Femur (tissue), 1 donor: Measurements from ENCODE around the gene AGPS.
"Not testable (repeated sequence)": the region's sequence is repeated elsewhere in the genome, so short reads cannot be mapped to it uniquely, and the experiment has no call there.

Experiments
- DNase-seq: peaks from one replicate; pipeline ENCODE4 v3.0.0-alpha.2; 2017

AGPS gene

DNA sequence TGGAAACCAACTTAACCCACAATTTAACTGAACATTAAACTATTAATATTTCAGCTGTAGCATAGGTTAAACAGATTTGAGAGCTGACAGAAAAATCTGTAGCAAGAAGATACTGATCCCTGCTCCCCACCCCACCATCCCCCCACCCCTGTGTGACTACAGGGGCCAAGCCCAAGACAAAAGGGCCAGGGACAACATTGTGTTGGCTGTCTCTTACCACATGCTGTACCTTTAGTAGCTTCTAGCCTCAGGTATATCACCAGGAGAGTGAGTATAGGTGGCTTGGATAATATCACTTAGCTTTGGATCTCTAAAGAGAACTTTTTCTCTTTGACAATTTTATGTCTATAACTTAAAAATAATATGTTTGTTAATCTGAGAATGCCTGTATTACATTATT lies 140.7 kb downstream of the AGPS start:
- DNase-seq: no peak

GRCh38 chr2:177535000-177535399 lies 142.4 kb downstream of the AGPS start:
- no peak for DNase-seq

GRCh38 chr2:177535958-177536504 lies 143.5 kb downstream of the AGPS start:
- no peak for DNase-seq

GRCh38 chr2:177537213-177537612 lies 144.6 kb downstream of the AGPS start:
- no peak for DNase-seq

GRCh38 chr2:177537636-177538035 lies 145.1 kb downstream of the AGPS start:
- DNase-seq: no peak

DNA sequence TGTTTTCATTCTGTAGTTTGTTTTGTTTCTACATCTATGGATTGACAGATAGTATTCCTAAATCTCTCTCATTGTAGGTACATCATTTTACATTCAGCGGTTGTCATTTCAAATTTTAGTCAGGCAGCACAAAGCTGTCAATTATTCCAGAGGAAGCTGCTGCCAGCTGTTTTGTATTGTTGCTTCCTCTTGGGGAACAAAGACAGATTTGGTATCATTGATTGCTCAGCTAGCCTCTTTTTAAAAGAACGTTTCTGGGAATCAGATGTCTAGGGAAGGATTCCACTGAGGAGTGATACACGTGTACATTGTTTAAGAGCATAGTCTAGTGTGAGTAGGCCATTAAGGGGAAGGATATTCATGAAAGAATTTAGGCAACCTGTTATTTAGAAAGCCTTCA lies 145.8 kb downstream of the AGPS start:
- no peak for DNase-seq

DNA sequence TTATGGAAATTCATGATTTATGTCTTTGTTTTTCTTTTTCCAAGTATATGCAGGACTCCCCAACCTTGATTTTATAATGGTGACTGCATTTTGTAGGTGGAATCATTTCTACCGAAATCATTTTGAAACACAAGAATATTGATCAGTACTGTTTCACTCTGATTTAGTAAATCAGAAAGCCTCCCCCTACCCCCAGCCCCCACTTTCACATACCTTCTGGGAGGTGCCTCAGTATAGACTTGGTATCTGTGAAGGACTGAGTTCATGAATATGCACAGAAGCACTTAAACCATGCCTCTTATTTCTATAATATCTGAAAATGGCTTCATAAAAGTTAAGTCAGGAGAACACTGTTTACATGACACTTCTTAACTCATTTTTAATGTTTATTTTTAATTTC lies 147.7 kb downstream of the AGPS start:
- no peak for DNase-seq

DNA sequence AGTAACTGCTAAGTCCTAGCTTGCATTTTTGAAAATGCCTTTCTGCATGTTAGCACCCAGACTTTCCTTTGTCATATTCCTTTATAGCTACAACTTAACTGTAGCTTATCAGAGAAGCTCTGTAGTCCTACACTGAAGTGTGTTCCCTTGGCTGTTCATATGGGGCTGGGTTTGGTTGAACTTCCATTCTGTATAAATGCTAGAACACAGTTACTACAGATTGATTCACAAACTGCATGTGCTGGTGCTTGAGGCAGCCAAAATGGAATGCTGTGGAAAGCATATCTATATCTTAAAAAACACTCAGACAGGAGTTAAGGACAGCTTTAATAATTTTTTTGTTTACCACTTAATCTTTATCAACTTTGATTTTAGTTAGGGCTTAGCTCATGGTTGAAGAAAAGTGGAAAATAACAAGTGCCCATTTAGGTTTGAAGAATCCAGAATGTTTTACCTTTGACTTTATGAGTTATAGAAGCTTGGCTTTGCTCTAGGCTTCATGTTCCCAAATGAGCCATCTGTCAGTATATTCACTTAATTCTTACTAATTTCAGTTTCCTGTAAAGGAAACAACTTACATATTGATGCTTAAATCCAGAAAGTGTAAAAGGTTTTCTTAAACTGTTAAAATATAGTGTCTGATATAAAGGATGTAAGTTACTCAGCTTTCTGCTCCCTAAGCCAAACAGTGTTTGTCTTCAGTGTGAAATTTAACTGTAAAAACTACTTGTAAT lies 148.9 kb downstream of the AGPS start:
- DNase-seq: no peak

DNA sequence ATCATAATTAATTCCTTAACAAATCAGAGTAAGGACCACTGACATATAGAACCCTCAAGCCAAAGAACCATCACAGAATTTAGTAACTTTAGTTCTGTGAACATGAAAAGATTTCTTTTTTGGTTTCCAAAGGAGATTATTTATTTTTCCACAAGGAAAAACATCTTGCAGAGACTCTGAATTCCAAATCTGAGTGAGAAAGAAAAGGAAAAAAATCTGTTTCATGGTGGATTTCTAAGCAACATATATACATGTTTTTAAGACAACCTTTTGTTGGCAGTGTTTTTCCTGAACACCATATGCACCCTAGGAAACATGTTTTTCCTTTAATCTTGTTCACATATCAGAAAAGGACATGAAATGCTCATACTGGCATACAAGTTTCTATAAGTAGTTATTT lies 149.8 kb downstream of the AGPS start:
- no peak for DNase-seq

DNA sequence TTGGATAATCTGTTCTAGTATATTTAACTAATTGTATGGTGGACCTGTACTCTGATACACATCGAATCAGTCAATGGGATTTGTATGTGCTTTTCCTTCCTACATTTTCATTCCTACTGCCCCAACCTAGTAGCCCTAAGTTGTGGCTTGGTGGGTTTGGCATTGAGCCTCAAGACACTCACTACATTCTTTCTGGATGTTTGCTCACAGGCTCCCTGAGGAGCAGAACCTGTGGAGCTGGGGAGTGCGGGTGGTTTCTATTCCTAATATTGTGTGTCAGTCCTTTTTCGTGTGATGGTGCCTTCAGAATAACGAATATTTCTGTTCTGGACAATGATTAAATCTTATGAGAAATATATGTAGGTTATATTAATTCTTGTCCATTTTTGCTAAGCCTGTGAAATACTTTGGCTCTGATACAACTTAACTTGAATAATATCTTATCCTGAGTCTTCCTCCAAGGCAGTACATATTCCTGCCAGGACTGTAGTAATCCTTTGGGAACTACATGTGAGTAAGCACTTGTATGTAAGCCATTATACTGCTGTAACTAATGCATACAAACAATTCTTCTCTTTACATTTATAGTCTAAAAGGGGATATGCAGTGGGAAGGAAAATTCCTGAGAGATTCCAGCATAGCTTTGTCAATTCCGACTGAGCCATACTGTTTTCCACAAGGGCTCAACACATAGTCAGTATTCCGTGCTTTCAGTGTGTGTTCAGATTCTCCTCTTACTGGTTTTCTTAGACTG lies 150.6 kb downstream of the AGPS start:
- DNase-seq: peak; percentile 66

DNA sequence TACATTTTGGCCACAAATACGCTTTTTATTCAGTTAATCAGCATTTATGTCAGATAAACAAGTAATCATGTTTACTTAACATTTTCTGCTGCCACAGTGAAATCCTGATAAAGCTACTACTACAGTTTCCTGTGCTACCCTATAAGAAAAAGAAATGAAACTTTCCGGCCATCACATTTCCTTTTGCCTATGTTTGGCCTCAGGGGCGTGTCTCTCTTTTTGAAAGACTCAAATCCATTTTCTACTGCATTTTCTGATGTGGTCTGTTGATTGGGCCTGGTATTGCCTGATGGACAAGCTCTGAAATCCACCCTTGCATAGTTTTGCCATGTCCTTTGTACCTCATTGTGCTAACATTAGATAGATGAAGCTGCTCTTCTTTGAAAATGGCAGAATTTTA lies 152.6 kb downstream of the AGPS start:
- no peak for DNase-seq

GRCh38 chr2:177545981-177546585 lies 153.5 kb downstream of the AGPS start:
- no peak for DNase-seq

- DNase-seq: no peak
Measured at GRCh38 chr2:177547122-177547521, 154.5 kb downstream of the AGPS start.

DNA sequence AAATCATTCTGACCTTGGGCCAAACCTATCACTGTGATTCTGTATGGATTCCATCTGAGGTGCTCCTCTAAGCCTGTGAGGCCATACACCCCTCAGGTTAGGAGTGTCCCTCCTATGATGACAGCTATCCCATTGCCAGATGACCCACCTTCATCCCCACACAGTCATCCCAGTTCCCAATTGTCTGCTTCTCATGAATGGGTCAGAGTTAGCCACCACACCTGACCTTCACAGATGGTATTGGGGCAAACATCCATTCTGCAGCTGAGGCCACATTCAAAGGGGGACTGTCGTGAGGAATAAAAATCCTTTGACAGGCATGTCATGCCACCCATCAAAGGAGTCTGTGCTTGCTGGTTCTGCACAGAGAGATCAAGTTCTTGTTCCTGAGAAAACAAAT lies 155.2 kb downstream of the AGPS start:
- no peak for DNase-seq

GRCh38 chr2:177548636-177549035 lies 156.1 kb downstream of the AGPS start:
- no peak for DNase-seq

GRCh38 chr2:177549171-177549570 lies 156.6 kb downstream of the AGPS start:
- DNase-seq: no peak

GRCh38 chr2:177550264-177551200 lies 158.0 kb downstream of the AGPS start:
- DNase-seq: no peak

DNA sequence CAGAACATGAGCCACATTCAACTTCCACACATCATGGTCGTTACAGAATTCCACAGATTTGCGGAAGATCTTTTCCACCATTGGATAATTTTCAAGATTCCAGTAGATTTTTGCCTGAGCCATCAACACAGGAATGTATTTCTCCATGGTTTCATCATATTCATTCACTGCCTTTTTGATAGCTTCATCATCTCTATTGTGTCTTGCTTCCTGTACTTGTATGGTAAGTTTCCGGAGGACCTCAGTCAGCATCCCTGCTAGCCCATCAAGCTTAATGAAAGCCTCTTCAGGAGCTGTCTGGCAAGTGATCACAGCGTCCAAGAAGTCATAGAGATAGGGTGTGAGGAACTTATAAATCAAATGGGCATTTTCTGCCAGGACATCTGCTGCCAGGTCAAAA lies 158.8 kb downstream of the AGPS start:
- not testable (repeated sequence) for DNase-seq

- DNase-seq: peak; percentile 71
Measured at GRCh38 chr2:177551989-177552421, 159.4 kb downstream of the AGPS start.

DNA sequence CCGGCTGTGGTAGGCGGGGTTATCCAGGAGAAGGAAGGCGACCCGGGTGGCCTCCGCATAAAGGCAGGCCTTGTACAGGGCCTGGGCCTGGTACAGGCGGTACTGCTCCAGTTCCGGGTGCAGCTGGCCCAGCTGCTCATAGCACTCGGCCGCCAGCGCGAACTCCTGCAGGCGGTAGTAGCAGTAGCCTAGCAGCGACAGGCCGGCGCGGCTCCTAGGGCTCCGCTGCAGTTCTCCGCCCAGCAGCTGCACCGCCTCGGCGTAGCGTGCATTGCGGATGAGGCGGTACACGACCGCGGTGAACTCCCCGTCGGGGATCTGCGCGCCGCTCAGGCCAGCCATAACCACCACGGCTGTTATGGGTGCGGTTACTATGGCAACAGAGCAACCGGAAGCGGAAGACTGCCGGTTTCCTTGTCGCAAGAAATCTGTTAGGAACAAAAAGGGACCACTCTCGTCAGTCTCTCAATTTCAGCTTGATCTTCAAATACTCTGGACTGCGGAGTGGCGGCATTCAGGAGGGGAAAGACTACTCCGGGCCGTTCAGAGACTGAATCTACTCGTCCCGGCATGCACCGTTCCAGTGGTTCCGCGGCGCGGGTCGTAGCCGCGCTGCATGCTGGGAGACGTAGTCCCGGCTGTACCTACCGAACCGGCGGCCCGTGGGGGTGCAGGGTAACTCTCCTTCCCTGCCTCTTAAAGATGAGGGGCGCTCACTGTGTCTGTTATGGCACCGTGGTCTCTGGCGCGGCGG lies 160.0 kb downstream of the AGPS start:
- peak; percentile 95 for DNase-seq

DNA sequence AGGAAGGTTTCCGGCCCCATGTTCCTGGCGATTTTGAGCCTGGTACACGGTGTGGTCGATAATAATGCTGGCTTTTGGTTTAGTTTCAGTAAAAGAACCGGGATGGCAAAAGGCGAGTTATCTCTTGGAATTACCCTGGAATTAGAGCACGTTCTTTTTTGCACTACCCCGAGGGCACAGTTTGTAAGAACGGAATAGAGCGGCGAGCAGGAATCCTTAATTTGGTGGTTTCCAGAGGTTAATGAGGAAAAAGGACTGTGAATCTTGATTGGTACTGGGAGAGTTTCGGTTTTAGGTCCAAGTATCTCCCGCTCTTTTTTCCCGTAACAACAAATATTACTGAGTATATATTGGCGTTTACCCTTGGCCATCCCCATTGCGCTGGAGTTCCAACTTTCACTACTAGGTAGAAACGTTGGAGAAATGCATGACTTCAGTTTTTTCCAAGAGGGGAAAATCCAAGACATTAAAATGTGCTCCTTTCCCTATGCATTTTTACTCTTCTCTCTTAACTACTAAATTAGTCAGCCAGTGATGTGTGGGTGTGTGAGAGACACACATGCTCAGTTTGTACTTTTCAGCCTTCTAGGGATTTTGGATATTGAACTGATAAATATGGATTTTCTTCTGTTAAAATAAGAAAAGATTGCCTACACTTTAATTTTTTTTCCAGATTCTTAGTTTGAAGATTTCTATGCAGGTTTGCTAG lies 160.8 kb downstream of the AGPS start:
- peak; percentile 49 for DNase-seq
